GM18870 (cell line): ENCODE measurements around the gene TAF5L.
A peak's percentile ranks its signal among the peaks of the same experiment; 100 is the strongest.

ENCODE experiments used
- ATAC-seq: cut with Tn5 transposase; IDR thresholded peaks from one replicate; pipeline ENCODE4 v1.9.1; 2021; ENCODE audit warnings: moderate library complexity; ENCODE audit not compliant: unreplicated experiment

Gene TAF5L

GRCh38 chr1:229625915-229626831, at the start of gene TAF5L, which contains the start of gene URB2:
TAF5L (minus strand) TSS chr1:229626122; CDS start chr1:229614482, 11,640 bp downstream.
URB2 (plus strand) TSS chr1:229626247; CDS start chr1:229627634, 1,387 bp downstream.
- ATAC-seq, result peak; percentile 49

DNA sequence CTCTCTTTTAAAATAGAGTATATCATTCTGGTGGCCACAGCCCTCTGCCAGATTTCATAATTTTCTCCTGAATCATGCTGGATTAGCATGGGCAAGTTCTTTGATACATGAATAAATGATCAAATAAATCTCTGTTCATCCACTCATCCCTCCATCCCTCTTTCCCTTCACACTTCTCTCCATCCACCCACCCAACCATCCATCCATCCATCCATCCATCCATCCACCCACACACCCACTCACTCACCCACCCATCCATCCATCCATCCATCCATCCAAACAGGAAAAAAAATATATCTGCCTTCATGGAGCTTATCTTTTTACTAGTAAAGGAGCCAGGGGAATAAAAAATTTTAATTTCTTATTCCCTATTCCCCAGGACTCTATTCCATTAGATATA, 49.5 kb upstream of the TAF5L start:
- no peak for ATAC-seq

DNA sequence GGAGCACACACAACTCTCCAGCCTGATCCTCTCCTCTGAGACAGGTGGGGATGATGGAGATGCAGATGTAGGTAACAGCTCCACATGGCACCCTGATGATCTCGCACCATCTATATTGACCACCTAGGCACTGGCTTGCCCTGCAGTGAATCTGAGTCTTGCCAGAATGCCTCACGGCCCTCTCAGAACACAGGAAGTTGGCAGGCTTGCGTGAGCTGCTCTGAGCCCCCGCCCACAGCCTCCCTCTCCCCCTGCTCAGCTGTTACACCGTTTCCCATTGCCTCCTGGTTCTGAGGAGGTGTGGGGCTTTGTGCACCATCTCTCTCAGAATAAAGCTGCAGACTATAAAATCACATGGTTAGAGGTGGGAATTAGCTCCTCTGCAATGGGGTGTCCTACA, 48.1 kb upstream of the TAF5L start:
- no peak for ATAC-seq

GRCh38 chr1:229672246-229672645, 46.3 kb upstream of the TAF5L start:
- ATAC-seq, result no peak

DNA sequence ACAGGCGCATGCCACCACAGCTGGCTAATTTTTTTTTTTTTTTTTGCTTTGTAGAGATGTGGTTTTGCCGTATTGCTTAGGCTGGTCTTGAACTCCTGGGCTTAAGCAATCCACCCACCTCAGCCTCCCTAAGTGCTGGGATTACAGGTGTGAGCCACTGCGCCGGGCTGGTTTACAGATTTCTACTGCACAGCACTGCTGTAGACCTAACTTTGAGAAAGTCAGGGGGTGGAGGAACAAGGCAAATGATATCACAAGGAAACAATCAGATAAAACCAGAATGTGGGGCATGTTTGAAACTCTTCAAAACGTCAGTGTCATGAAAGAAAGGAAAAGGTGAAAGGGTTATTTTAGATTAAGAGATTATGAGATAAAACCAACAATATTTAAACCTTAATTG, 45.4 kb upstream of the TAF5L start:
- ATAC-seq, result no peak

DNA sequence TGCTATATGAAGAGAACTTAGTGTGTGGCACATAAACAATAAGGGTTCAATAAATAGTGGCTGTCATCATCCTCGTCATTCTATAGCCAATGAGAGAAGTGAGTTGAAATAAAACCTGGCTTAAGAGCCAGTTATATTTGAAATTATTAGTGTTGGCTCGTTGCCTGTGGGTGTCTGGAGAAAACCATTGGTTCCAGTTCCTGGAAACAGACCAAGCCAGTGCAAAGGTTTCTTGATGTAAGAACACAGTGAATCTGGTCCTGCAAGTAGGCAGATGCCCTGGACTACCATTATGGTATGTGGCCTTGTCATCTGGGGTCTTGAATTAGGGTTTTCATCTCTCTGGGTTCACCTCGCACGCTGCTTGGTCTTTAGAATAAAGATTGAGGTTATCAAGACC, 43.4 kb upstream of the TAF5L start:
- no peak for ATAC-seq

GRCh38 chr1:229666585-229666984, 40.7 kb upstream of the TAF5L start:
- ATAC-seq, result no peak

DNA sequence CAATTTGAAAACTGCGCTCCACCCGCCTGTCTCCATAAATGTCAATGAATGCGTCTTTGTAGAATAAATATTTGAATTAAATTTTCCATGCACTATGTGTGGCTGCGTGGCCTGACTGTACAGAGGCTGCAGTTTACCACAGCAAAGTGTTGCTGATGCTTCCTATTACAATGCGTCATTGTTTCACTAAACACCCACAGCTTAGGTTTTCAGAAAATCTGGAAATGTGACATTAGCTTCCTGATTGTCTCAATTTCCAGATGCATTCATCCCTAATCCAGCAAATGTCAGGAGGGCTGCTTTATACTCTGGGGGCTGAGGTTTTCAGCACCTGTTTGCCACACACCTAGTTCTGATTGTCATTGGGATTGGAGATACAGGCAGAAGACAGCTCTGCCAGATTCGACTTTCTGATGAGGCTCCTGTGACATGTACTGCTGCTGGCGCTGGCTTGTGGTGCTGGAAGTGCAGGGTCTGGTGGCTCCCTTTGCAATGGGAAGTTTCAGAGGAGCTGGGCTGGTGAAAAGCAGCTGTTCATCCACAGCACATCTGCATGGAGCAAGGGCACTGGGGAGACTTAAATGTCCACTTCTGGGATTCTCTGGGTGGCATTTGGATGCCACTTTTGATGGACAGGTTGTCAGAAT, 40.1 kb upstream of the TAF5L start:
- ATAC-seq, result no peak

DNA sequence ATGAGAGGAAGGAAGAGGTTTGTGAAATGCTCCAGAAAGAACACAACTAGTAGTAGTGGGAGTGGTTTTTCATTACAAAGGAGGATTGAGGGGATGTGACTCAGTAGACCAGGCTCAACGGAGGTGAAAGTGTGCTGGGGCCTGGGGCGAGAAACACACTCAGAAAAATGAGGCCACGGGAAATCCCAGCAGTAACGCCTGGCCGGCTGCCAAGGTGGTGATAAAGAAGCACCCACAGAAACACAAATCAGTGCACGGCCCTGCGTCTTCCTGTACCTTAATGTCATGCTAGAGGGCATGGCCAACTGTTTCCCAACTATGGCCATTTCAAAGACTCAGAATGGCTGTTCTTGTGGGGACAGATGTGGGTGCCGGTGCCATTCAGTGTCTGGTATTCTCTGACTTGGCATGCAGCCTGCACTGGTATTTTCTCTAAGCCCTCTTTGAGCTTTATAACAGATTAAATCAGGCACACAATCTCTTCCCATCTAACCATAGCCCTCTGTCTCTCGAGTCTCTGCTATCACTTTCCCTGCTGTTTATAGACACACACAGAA, 38.3 kb upstream of the TAF5L start:
- no peak for ATAC-seq

- no peak for ATAC-seq
These were observed 36.0 kb upstream of the TAF5L start for GRCh38 chr1:229661897-229662296.

GRCh38 chr1:229661022-229661877, 35.3 kb upstream of the TAF5L start:
- no peak for ATAC-seq

DNA sequence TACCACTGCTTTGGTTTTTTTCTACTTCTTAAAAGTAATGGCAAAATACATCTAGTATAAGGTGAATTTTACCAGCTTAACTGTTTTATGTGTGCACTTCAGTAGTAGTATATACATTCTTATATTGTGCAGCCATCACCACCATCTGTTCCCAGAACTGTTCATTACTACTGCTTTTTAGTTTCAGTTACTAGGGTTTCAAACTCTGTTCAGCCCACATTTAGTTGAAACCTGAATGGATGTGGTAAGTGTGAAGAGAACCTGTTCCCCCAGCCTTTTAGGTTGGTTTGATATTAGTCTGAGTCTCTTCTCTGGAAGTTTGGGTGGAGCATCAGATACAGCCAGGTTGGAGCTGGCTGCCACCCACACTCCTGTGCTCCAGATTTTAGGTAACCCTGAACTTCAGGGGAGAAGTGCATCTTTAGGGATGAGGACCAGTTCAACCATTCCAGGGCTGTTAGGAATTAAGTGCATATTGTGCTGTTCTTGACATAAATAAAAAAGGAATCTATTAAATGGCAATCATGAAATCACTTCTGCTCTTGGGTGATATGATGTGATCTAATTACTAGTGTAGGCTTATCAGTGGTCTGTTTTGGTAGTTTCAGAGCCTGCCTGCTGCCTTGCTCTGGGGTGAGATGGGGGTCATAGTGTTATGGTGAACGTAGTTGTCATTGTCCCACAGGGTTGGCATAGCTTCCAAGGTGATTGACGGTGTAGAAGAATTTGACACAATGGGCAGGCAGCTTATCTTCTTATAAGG, 32.3 kb upstream of the TAF5L start:
- no peak for ATAC-seq

- ATAC-seq, result no peak
These were observed 29.9 kb upstream of the TAF5L start for GRCh38 chr1:229655781-229656180.

GRCh38 chr1:229653420-229653819, 27.5 kb upstream of the TAF5L start:
- no peak for ATAC-seq

DNA sequence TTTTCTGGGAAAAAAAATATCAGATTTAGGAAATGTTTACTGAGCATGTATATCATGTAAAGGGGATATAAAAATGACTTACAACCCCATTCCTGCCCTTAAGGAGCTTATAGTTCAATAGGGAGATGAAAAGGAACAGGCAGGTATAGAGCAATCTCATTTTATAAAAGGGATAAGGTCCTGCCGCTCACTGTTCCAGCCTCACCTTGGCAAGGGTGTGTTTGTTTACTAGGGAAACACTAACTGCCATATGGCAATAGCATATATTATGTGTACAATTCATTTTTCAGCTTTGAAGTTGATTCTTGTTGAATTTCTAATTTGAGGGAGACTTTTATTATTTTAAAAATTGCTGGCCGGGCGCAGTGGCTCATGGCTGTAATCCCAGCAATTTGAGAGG, 25.6 kb upstream of the TAF5L start:
- no peak for ATAC-seq

GRCh38 chr1:229650045-229650444, 24.1 kb upstream of the TAF5L start:
- ATAC-seq, result no peak

DNA sequence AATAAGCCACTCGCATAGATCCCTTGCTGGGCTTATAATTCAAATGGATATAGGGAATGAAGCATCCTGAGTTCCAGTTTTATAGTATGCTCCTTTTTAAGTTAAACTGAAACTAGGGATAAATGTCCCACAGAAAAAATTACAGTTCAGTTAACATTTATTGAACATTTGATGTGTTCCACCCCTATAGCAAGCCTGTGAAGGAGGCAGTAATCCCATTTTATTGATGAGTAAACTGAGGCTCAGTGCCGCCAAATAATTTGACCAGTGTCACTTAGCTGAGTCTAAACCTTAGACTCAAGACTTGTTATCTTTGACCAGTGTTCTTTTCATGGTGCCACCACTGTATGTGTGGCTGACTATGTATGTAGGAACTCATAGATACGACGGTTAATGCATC, 22.5 kb upstream of the TAF5L start:
- ATAC-seq, result no peak

DNA sequence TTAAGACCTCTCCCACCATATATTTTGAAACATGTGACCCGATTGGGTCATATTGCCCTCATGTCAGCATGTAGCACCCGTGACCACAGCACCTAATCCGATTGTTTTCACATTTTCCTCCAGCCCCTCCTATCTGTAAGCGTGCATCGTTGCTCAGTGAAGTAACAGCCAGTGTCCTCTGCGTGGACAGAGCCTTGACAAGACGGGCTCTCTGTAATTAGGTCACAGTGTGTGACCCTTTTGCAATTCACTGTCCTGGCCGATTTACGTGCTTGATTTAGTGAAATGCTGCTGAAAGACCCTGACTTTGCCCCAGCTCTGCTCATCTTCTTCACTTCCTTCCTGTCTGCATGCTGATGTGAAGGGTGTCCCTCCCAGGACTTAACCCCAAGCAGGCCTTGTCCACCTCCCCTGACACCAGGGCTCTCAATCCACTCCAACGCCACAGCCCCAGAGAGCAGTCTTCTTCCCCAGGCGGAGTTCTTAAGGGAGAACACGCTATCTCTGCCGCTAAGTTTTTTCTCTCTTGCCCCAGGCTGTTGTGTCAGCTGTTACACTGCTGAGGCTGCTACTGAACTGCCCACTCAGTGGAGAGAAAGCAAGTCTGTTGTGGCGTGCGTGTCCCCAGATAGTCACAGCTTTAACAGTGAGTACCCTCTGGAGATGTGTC, 19.5 kb upstream of the TAF5L start:
- no peak for ATAC-seq

DNA sequence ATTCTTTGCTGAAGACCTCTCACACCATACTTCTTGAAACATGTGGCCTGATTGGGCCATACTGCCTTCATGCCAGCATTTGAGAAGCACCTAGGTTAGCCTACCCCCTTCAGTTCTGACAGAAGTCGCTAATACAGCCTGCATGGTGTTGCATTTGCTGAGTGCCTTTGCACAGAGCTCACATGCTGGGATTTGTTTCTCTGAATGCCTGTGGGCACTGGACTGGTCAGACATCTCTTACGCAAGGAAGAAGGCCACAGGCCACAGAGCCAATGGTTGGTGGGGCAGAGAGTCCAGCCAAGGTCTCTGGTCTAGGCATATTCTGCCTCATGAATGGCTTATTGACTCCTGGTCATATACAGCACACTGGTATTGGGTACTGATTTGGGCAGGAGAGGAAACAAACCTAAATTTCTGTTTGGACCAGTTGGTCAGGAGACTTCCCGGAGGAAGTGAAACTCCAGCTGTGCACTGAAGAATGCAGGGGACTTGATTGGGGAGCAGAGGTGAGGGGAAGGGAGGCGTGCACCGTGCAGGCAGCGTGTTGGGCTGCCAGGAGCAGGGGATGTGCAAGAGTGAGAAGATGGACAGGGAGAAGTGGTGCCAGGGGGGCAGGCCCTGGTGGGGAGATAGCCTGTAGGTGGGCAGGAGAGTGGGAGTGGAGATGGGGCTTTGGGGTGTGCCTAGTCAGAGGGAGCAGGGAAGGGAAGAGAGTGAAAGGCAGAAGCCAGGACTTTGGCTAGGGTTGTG, 18.2 kb upstream of the TAF5L start:
- no peak for ATAC-seq
